HCT116 (cell line): ENCODE data around the gene GGNBP2. TPM values are rescaled to one million over a fixed set of nuclear protein-coding genes. Genes with fewer than 3 reads are reported as not detected.

Experiments
- ATAC-seq: fragments of 200-7000 bp; cut with Tn5 transposase; 2 replicates; pipeline ENCODE4 v1.9.1; 2020; ENCODE audit warnings: mild to moderate bottlenecking, moderate library complexity
- BruUV-seq: library from RNA; stranded (reverse); fragments of 400-500 nt; replicated peaks from 2 replicates; lab custom pipeline; 2021; lab: Mats Ljungman, UMichigan
- CTCF ChIA-PET: fragments of 300-600 bp; sonication (Branson Sonifier 250); formaldehyde crosslinking; loops from one replicate; lab custom pipeline; 2021; ENCODE audit warnings: antibody characterized with exemption; lab: Charles Lee
- POLR2A ChIA-PET: fragments of 300-600, 350-600 bp; sonication (Branson Sonifier 250); formaldehyde crosslinking; loops from one replicate; lab custom pipeline; 2021; ENCODE audit warnings: antibody characterized with exemption; lab: Charles Lee
- RAD21 ChIA-PET, 2 experiments: fragments of 300-600 bp; sonication (Branson Sonifier 250); formaldehyde crosslinking; loops; one replicate each; lab custom pipeline; 2023; ENCODE audit warnings: low total read pairs in 2 of 2; ENCODE audit not compliant: uncharacterized antibody in 2 of 2, unreplicated experiment in 2 of 2, low non-redundant PET in 1 of 2; lab: Charles Lee
- DNase-seq: peaks from one replicate; pipeline ENCODE4 v3.0.0-alpha.2; 2010; ENCODE audit warnings: low read depth, low spot score
- H2AFZ ChIP-seq: fragments of 200-600 bp; shearing (Covaris generic), sonication (generic); 2 replicates; pipeline ENCODE4 v1.6.1; 2017; ENCODE audit warnings: low read depth, mixed run types, mixed read lengths, antibody characterized with exemption, low read length; ENCODE audit not compliant: poor library complexity, severe bottlenecking
- H3K27ac ChIP-seq: 2 replicates; pipeline ENCODE4 v1.5.1; 2012; ENCODE audit warnings: low read depth, low read length
- H3K27me3 ChIP-seq: fragments of 200-600 bp; sonication (generic); 2 replicates; pipeline ENCODE4 v1.6.1; 2016; ENCODE audit warnings: mixed run types, low read length, mixed read lengths; ENCODE audit not compliant: insufficient read depth
- H3K36me3 ChIP-seq, 2 experiments: fragments of 200-500 bp in 1 of 2; fragments of 200-600 bp in 1 of 2; sonication (Bioruptor generic) in 1 of 2; sonication (generic) in 1 of 2; 2 replicates each; pipeline versions ENCODE4 v1.5.1 to v1.6.1; 2014 to 2016; ENCODE audit warnings: low read length in 2 of 2, inconsistent platforms in 1 of 2, mixed read lengths in 1 of 2, mixed run types in 1 of 2; ENCODE audit not compliant: insufficient read depth in 2 of 2, control insufficient read depth in 1 of 2
- H3K4me1 ChIP-seq, 2 experiments: fragments of 200-600 bp in 1 of 2; sonication (generic) in 1 of 2; 2 replicates each; pipeline versions ENCODE4 v1.5.1 to v1.6.1; 2012 to 2017; ENCODE audit warnings: low read length in 2 of 2, inconsistent platforms in 1 of 2, mild to moderate bottlenecking in 1 of 2, mixed read lengths in 1 of 2, mixed run types in 1 of 2, moderate library complexity in 1 of 2; ENCODE audit not compliant: insufficient read depth in 2 of 2, control insufficient read depth in 1 of 2
- H3K4me2 ChIP-seq: fragments of 200-600 bp; sonication (generic); 2 replicates; pipeline ENCODE4 v1.6.1; 2017; ENCODE audit warnings: mixed run types, low read length, mixed read lengths
- H3K4me3 ChIP-seq, 2 experiments: fragments of 200-600 bp in 1 of 2; sonication (generic) in 1 of 2; replicated peaks in 1 of 2; 2 replicates each; pipeline ENCODE4 v1.5.1; 2011 to 2016; ENCODE audit warnings: low read length in 2 of 2, control low read depth in 1 of 2, low read depth in 1 of 2, mild to moderate bottlenecking in 1 of 2, mixed read lengths in 1 of 2, mixed run types in 1 of 2
- H3K79me2 ChIP-seq: fragments of 200-600 bp; sonication (generic); 2 replicates; pipeline ENCODE4 v1.6.1; 2017; ENCODE audit warnings: mild to moderate bottlenecking, mixed run types, low read length, moderate library complexity, mixed read lengths; ENCODE audit not compliant: insufficient read depth
- H3K9ac ChIP-seq: fragments of 200-600 bp; sonication (generic); 2 replicates; pipeline ENCODE4 v1.6.1; 2016; ENCODE audit warnings: low read length, mixed read lengths
- H3K9me2 ChIP-seq: fragments of 200-600 bp; sonication (generic), shearing (Covaris generic); 2 replicates; pipeline ENCODE4 v1.6.1; 2017; ENCODE audit warnings: mixed run types, mild to moderate bottlenecking, moderate library complexity; ENCODE audit not compliant: insufficient read depth
- H3K9me3 ChIP-seq, 2 experiments: fragments of 200-500 bp in 1 of 2; fragments of 200-600 bp in 1 of 2; sonication (Bioruptor generic) in 1 of 2; sonication (generic) in 1 of 2; 2 replicates each; pipeline ENCODE4 v1.6.1; 2014 to 2017; ENCODE audit warnings: low read length in 2 of 2, mixed read lengths in 2 of 2, inconsistent platforms in 1 of 2, low read depth in 1 of 2, mild to moderate bottlenecking in 1 of 2, mixed run types in 1 of 2, moderate library complexity in 1 of 2; ENCODE audit not compliant: control insufficient read depth in 1 of 2, insufficient read depth in 1 of 2
- H4K20me1 ChIP-seq: fragments of 200-600 bp; sonication (generic), shearing (Covaris generic); 2 replicates; pipeline ENCODE4 v1.6.1; 2017; ENCODE audit warnings: mixed run types, mild to moderate bottlenecking, moderate library complexity; ENCODE audit not compliant: insufficient read depth
- RAD21 ChIP-seq: IDR thresholded peaks from 2 replicates; pipeline ENCODE4 v1.6.1; 2012; ENCODE audit warnings: low read depth, mild to moderate bottlenecking
- SRF ChIP-seq: IDR thresholded peaks from 2 replicates; pipeline ENCODE4 v1.6.1; 2012; ENCODE audit warnings: low read depth
- ZNF274 ChIP-seq: fragments of 200-500 bp; sonication (Bioruptor generic); IDR thresholded peaks from 2 replicates; pipeline ENCODE4 v1.6.1; 2014; ENCODE audit warnings: mild to moderate bottlenecking, low read depth, low read length, inconsistent platforms
- intact Hi-C: fragments of 100-400 bp; cut with micrococcal nuclease; formaldehyde crosslinking; loops from 2 replicates; pipeline ENCODE4 v1.10.0; 2022
- total RNA-seq: library from RNA; stranded (reverse); gene quantifications from one replicate; pipeline ENCODE4 v1.2.1, GENCODE V29; 2021; ENCODE audit not compliant: unreplicated experiment
- TF ChIP-seq, protein P1 (sequence below): IDR thresholded peaks from 2 replicates; pipeline ENCODE4 v1.6.1; 2011; ENCODE audit warnings: mild to moderate bottlenecking, low read length, moderate library complexity; ENCODE audit not compliant: insufficient replicate concordance; ENCODE audit errors: extremely low read depth
- TF ChIP-seq, protein P2 (sequence below), 3 experiments: fragments of 200-600 bp in 1 of 3; sonication (generic) in 1 of 3; IDR thresholded peaks in 2 of 3; conservative IDR thresholded peaks in 1 of 3; 2 replicates each; pipeline ENCODE4 v1.5.1; 2012 to 2017; ENCODE audit warnings: low read depth in 2 of 3, low read length in 2 of 3, antibody characterized with exemption in 1 of 3, borderline replicate concordance in 1 of 3, control low read depth in 1 of 3, mild to moderate bottlenecking in 1 of 3, mixed read lengths in 1 of 3, mixed run types in 1 of 3, moderate library complexity in 1 of 3; ENCODE audit not compliant: insufficient read depth in 1 of 3

GGNBP2 gene
- total RNA-seq, 1 experiment from 2014 or later = 58.2 TPM

GRCh38 chr17:36616061-36617029 lies 71.6 kb downstream of the GGNBP2 start:
- H3K9me2 ChIP-seq = no peaks in the 10 kb centered on the region
- POLR2A ChIA-PET = no interaction called here
- H3K9me3 ChIP-seq = no peaks in the 10 kb centered on the region
- no peaks in the 10 kb centered on the region for H3K27me3 ChIP-seq
- no peak for ATAC-seq
- BruUV-seq = no TSS peak
- TF ChIP-seq, protein P1, sequence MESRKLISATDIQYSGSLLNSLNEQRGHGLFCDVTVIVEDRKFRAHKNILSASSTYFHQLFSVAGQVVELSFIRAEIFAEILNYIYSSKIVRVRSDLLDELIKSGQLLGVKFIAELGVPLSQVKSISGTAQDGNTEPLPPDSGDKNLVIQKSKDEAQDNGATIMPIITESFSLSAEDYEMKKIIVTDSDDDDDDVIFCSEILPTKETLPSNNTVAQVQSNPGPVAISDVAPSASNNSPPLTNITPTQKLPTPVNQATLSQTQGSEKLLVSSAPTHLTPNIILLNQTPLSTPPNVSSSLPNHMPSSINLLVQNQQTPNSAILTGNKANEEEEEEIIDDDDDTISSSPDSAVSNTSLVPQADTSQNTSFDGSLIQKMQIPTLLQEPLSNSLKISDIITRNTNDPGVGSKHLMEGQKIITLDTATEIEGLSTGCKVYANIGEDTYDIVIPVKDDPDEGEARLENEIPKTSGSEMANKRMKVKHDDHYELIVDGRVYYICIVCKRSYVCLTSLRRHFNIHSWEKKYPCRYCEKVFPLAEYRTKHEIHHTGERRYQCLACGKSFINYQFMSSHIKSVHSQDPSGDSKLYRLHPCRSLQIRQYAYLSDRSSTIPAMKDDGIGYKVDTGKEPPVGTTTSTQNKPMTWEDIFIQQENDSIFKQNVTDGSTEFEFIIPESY = no peak
- TF ChIP-seq RAD21 (no peak), SRF (no peak), ZNF274 (no peak)
- TF ChIP-seq, protein P2, sequence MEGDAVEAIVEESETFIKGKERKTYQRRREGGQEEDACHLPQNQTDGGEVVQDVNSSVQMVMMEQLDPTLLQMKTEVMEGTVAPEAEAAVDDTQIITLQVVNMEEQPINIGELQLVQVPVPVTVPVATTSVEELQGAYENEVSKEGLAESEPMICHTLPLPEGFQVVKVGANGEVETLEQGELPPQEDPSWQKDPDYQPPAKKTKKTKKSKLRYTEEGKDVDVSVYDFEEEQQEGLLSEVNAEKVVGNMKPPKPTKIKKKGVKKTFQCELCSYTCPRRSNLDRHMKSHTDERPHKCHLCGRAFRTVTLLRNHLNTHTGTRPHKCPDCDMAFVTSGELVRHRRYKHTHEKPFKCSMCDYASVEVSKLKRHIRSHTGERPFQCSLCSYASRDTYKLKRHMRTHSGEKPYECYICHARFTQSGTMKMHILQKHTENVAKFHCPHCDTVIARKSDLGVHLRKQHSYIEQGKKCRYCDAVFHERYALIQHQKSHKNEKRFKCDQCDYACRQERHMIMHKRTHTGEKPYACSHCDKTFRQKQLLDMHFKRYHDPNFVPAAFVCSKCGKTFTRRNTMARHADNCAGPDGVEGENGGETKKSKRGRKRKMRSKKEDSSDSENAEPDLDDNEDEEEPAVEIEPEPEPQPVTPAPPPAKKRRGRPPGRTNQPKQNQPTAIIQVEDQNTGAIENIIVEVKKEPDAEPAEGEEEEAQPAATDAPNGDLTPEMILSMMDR (IDR thresholded peaks at IDR 0.05 in 2 of 3, conservative IDR thresholded peaks at IDR 0.05 in 1 of 3; ENCODE audit: borderline replicate concordance in 1 of 3, insufficient read depth in 1 of 3, low read depth in 2 of 3, low read length in 2 of 3) = no peak
- H3K4me3 ChIP-seq = no peak overlapping the region
- no peaks in the 10 kb centered on the region for H3K36me3 ChIP-seq
- no peak overlapping the region for H2AFZ ChIP-seq
- H3K79me2 ChIP-seq = no peaks in the 10 kb centered on the region
- DNase-seq = no peak
- H3K4me1 ChIP-seq = peaks cover 0 to 7% of the 10 kb centered on the region in 2 experiments; a peak in 2 of 4 replicates
- RAD21 ChIA-PET = no interaction called here
- CTCF ChIA-PET = interaction anchor here (0.6 kb wide), 1 partner anchor 13 kb away, joined by 4 read pairs; no protein-coding TSS in a partner anchor
- no peak overlapping the region for H3K4me2 ChIP-seq
- no peak overlapping the region for H3K9ac ChIP-seq
- intact Hi-C loops = no loop called here
- H4K20me1 ChIP-seq = no peaks in the 10 kb centered on the region
- no peak overlapping the region for H3K27ac ChIP-seq
